Large intestine (tissue), 3 donors: ENCODE data around the gene POLR2J. TPM values are rescaled to one million over a fixed set of nuclear protein-coding genes. Genes with fewer than 3 reads are reported as not detected.

Source experiments
- DNase-seq, 2 donors: peaks; one replicate each; pipeline versions ENCODE4 v3.0.0 to v3.0.0-alpha.2; 2013
- H3K27ac ChIP-seq: one replicate; pipeline ENCODE4 v1.5.1; 2013; ENCODE audit warnings: low read length
- H3K27me3 ChIP-seq: 2 replicates; pipeline ENCODE4 v1.6.1; 2013; ENCODE audit warnings: low read length; ENCODE audit not compliant: control insufficient read depth, insufficient read depth
- H3K36me3 ChIP-seq: 2 replicates; pipeline ENCODE4 v1.6.1; 2013; ENCODE audit warnings: low read length; ENCODE audit not compliant: control insufficient read depth, insufficient read depth
- H3K4me1 ChIP-seq: one replicate; pipeline ENCODE4 v1.6.1; 2013; ENCODE audit warnings: low read length; ENCODE audit not compliant: control insufficient read depth, insufficient read depth
- H3K4me3 ChIP-seq: one replicate; pipeline ENCODE4 v1.5.1; 2013; ENCODE audit warnings: low read length
- H3K9me3 ChIP-seq: one replicate; pipeline ENCODE4 v1.6.1; 2013; ENCODE audit warnings: mild to moderate bottlenecking, low read depth, low read length, moderate library complexity; ENCODE audit not compliant: control insufficient read depth
- WGBS: methylation state at CpG from one replicate; pipeline ENCODE4 v1.1.5; 2013; ENCODE audit warnings: low lambda C conversion rate; ENCODE audit not compliant: insufficient coverage; 5-methylcytosine and 5-hydroxymethylcytosine counted together
- polyA plus RNA-seq: library from polyadenylated mRNA; unstranded; fragments of 120-200 nt; gene quantifications from one replicate; pipeline ENCODE4 v1.2.1, GENCODE V29; 2013

The POLR2J gene
- polyA plus RNA-seq, 1 donor = 50.7 TPM

DNA sequence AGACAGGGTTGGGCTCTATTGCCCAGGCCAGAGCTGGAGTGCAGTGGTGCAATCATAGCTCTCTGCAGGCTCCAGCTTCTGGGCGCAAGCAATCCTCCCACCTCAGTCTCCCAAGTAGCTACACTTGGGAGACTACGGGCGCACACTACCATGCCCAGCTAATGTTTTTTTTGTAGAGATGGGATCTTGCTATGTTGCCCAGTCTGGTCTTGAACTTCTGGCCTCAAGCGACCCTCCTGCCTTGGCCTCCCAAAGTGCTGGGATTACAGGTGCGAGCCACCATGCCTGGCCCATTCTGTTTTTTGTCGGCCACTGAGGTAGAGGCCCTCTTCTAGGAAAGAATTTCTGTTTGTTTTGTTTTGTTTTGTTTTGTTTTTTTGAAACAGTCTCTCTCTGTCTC is 26.3 kb downstream of the POLR2J start:
- peaks cover 14% of the 10 kb centered on the region for H3K36me3 ChIP-seq
- H3K27me3 ChIP-seq = no peaks in the 10 kb centered on the region
- H3K4me3 ChIP-seq = no peak overlapping the region
- no peaks in the 10 kb centered on the region for H3K4me1 ChIP-seq
- no peak for DNase-seq
- whole genome bisulfite sequencing = no CpG with 5 or more reads among the region's 6 CpGs
- no peaks in the 10 kb centered on the region for H3K9me3 ChIP-seq
- H3K27ac ChIP-seq = no peak overlapping the region

- WGBS = no CpG with 5 or more reads among the region's 23 CpGs
- Histone ChIP-seq H3K27ac (no peak overlapping the region), H3K4me1 (no peaks in the 10 kb centered on the region), H3K36me3 (peaks cover 10% of the 10 kb centered on the region), H3K27me3 (no peaks in the 10 kb centered on the region), H3K9me3 (no peaks in the 10 kb centered on the region), H3K4me3 (no peak overlapping the region)
- DNase-seq = no peak
Observed at GRCh38 chr7:102451371-102452054, 27.2 kb downstream of the POLR2J start.

DNA sequence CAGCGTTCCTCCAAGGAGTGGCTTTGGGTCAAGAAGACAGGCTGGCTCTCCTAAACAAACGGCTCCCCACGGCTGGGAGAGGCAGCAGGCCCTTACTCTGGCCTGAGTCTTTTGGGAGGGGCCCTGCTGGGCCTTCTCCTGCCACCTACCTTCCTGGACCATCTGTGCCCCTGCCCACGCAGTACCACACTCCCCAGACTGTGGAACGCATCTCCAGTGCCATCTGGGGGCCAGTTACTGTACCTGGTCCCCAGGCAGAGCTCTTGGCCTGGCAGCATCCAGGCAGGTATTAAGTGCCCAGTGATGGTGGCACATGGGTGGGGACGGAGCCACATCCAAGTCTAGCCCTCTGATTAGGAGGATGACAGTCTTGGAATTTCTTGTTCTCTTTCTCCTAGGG is 28.5 kb downstream of the POLR2J start:
- H3K36me3 ChIP-seq = peaks cover 8% of the 10 kb centered on the region
- no peak overlapping the region for H3K27ac ChIP-seq
- H3K9me3 ChIP-seq = no peaks in the 10 kb centered on the region
- no peaks in the 10 kb centered on the region for H3K4me1 ChIP-seq
- no peaks in the 10 kb centered on the region for H3K27me3 ChIP-seq
- DNase-seq = no peak
- no CpG with 5 or more reads among the region's 6 CpGs for WGBS
- no peak overlapping the region for H3K4me3 ChIP-seq

DNA sequence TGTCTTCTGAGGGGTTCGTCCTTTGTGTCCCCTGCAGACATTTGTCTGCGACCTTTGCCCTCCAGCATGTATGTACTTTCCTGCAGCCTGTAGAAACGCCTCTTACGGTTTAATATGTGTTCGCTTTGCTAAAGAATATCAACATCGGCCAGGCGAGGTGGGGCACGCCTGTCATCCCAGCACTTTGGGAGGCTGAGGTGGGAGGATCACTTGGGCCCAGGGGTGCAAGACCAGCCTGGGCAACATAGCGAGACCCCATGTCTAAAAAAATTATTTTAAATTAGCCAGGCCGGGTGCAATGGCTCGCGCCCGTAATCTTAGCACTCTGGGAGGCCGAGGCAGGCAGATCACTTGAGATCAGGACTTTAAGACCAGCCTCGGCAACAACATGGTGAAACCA is 29.6 kb downstream of the POLR2J start:
- peaks cover 8% of the 10 kb centered on the region for H3K36me3 ChIP-seq
- no peak overlapping the region for H3K27ac ChIP-seq
- WGBS = no CpG with 5 or more reads among the region's 15 CpGs
- no peaks in the 10 kb centered on the region for H3K4me1 ChIP-seq
- no peak for DNase-seq
- H3K27me3 ChIP-seq = no peaks in the 10 kb centered on the region
- H3K4me3 ChIP-seq = no peak overlapping the region
- H3K9me3 ChIP-seq = no peaks in the 10 kb centered on the region

- peaks cover 8% of the 10 kb centered on the region for H3K36me3 ChIP-seq
- H3K9me3 ChIP-seq = no peaks in the 10 kb centered on the region
- WGBS = no CpG with 5 or more reads among the region's 14 CpGs
- DNase-seq = no peak
- no peaks in the 10 kb centered on the region for H3K4me1 ChIP-seq
- no peak overlapping the region for H3K27ac ChIP-seq
- H3K27me3 ChIP-seq = no peaks in the 10 kb centered on the region
- no peak overlapping the region for H3K4me3 ChIP-seq
Observed at GRCh38 chr7:102447311-102447710, 31.4 kb downstream of the POLR2J start.

GRCh38 chr7:102446387-102447156 is 32.1 kb downstream of the POLR2J start:
- Histone ChIP-seq H3K27ac (no peak overlapping the region), H3K4me1 (no peaks in the 10 kb centered on the region), H3K9me3 (no peaks in the 10 kb centered on the region), H3K27me3 (no peaks in the 10 kb centered on the region), H3K4me3 (no peak overlapping the region), H3K36me3 (peaks cover 8% of the 10 kb centered on the region)
- no peak for DNase-seq
- WGBS = no CpG with 5 or more reads among the region's 41 CpGs

DNA sequence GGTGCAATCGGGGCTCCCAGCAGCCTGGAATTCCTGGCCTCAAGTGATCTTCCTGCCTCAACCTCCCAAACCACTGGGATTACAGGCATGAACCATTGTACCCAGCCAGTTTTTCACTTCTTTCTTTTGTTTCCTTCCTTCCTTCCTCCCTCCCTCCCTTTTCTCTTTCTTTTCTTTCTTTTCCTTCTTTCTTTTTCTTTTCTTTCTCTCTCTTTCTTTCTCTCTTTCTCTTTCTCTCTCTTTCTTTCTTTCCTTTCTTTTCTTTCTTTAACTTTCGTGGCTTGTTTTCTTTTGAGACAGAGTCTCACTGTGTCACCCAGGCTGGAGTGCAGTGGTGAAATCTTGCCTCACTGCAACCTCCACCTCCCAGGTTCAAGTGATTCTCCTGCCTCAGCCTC is 33.0 kb downstream of the POLR2J start:
- H3K27me3 ChIP-seq = no peaks in the 10 kb centered on the region
- H3K4me3 ChIP-seq = no peak overlapping the region
- H3K4me1 ChIP-seq = no peaks in the 10 kb centered on the region
- H3K36me3 ChIP-seq = peaks cover 8% of the 10 kb centered on the region
- WGBS = 80% methylated on average over 1 of the region's 2 CpGs
- DNase-seq = no peak
- H3K9me3 ChIP-seq = no peaks in the 10 kb centered on the region
- H3K27ac ChIP-seq = no peak overlapping the region

- no peak overlapping the region for H3K27ac ChIP-seq
- H3K4me1 ChIP-seq = no peaks in the 10 kb centered on the region
- no peak overlapping the region for H3K4me3 ChIP-seq
- H3K36me3 ChIP-seq = peaks cover 11% of the 10 kb centered on the region
- H3K27me3 ChIP-seq = no peaks in the 10 kb centered on the region
- H3K9me3 ChIP-seq = no peaks in the 10 kb centered on the region
- 98% methylated on average over 7 of the region's 17 CpGs for WGBS
- DNase-seq = no peak
Observed at GRCh38 chr7:102444961-102445673, 33.6 kb downstream of the POLR2J start.

GRCh38 chr7:102439963-102440795 is 38.5 kb downstream of the POLR2J start:
- Histone ChIP-seq H3K4me3 (no peak overlapping the region), H3K4me1 (no peaks in the 10 kb centered on the region), H3K36me3 (peaks cover 7% of the 10 kb centered on the region), H3K27me3 (no peaks in the 10 kb centered on the region), H3K9me3 (no peaks in the 10 kb centered on the region), H3K27ac (no peak overlapping the region)
- WGBS = 80% methylated on average over 1 of the region's 17 CpGs
- no peak for DNase-seq

GRCh38 chr7:102436118-102436517 is 42.6 kb downstream of the POLR2J start:
- H3K36me3 ChIP-seq = peaks cover 7% of the 10 kb centered on the region
- no peak overlapping the region for H3K27ac ChIP-seq
- 100% methylated on average over 1 of the region's 10 CpGs for WGBS

More at GRCh38 chr7:102436118-102436517, 42.6 kb downstream of the POLR2J start:
- H3K4me1 ChIP-seq = peaks cover 15% of the 10 kb centered on the region
- H3K9me3 ChIP-seq = no peaks in the 10 kb centered on the region
- no peak overlapping the region for H3K4me3 ChIP-seq
- no peak for DNase-seq
- no peaks in the 10 kb centered on the region for H3K27me3 ChIP-seq
